Glomerular visceral epithelial cell (primary cell): ENCODE results near the gene FOXB1.

Source experiments
- DNase-seq: peaks from one replicate; pipeline ENCODE4 v3.0.0-alpha.2; 2016; ENCODE audit errors: extremely low spot score

Gene FOXB1

GRCh38 chr15:59998950-59999611 is 5.0 kb upstream of the FOXB1 start:
- DNase-seq = no peak

DNA sequence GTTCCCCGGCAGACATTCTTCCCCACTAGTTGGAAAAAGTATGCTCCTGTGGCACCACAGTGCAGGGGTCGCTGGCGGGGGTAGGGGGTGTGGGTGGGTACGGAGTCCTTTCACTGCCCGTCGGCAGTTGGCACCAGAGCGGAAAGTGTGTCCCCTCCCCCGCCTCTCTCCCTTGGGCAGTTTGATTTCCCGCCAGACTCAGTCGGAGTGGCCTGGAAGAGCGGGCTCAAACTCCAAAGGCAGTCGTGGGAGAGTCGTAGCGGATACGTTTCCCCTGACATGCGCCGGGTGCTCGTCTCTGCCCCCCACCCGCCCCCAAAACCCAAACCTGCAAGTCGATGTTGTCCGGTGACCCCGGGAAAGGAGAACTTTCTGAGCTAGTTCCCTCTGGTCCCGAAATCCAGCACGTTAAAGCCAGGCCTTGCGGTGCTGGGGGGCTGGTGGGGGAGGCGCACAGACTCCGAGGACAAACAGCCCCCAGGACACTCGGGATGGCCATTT is 4.4 kb upstream of the FOXB1 start:
- DNase-seq = no peak

GRCh38 chr15:60000113-60000823 is 3.8 kb upstream of the FOXB1 start:
- no peak for DNase-seq

GRCh38 chr15:60000824-60001609 is 3.1 kb upstream of the FOXB1 start:
- no peak for DNase-seq

GRCh38 chr15:60001610-60002527 is 2.2 kb upstream of the FOXB1 start:
- DNase-seq = no peak

DNA sequence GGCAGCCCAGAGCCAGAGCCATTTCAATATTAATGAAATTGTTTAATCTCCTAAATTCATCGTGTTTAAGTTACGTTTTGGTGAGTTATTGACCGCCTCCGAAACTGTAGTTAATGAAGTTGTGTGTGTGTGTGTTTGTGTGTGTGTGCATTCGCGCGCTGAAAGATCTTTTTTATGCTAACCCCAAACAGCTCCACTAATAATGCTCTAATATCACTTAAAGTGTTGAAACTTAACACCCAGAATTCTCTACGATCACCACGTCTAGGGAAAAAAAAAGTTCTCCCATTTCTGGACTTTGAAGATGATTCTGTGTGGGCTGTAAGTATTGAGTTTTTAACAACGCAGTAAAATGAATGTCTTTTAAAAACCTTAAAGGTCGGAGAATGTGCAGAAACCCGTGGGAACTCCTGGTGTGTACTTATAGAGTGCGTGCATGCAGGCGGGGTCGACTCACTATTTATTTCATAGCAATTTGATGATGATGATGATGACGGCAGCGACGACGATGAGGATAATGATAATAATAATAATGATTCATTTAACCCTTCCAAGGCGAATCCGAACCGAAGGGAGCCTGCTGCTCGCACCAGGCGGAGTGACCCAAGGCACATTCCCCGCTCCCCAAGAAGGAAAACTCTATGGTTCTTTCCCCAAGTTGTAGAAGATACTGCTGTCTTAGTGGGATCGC is 1.4 kb upstream of the FOXB1 start:
- DNase-seq = no peak

DNA sequence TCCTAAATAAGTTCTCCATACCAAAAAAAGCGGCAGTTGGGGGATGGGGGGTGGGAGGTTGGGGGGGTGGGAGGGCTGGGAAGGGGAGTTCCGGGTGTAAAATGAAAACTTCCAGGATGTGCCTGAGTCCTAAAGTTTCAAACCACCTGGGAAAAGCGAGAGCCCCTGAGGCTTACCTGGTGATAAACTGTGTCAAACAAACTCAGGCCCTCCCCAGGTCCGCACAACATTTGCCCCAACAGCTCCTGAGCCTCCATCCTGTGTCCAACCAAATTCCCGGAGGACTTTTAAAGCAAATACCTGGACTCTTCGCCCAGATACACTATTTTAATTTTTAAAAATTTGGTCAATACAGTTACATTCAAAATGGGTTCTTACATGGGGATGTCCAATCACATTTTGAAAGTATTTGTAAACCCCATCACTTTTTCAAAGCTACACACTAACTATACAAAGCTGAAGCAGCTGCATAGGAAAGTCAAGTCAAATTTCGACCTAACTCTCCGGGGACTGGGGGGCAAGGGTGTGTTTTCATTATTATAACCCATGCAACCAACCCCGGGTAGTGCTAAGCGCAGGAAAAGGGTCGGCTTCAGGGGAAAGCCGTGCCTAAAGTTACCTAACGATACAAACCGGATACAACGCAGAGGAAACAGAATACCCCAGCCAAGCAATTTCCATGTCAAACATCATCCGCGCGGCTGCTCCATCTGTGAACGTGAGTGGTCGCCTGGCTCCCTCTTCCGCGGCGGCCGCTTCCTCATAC is 685 bp upstream of the FOXB1 start:
- DNase-seq = no peak

DNA sequence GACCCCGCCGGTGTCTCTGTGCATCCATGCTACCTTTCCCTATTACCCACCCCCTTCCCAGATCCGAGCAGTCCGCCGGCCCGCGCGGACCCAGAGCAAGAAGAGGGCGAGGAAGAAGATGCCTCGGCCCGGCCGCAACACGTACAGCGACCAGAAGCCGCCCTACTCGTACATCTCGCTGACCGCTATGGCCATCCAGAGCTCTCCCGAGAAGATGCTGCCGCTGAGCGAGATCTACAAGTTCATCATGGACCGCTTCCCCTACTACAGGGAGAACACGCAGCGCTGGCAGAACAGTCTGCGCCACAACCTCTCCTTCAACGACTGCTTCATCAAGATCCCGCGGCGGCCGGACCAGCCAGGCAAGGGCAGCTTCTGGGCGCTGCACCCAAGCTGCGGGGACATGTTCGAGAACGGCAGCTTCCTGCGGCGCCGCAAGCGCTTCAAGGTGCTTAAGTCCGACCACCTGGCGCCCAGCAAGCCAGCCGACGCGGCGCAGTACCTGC is 788 bp downstream of the FOXB1 start:
- DNase-seq = no peak

- no peak for DNase-seq
These were observed 1.5 kb downstream of the FOXB1 start for GRCh38 chr15:60005352-60006202.

DNA sequence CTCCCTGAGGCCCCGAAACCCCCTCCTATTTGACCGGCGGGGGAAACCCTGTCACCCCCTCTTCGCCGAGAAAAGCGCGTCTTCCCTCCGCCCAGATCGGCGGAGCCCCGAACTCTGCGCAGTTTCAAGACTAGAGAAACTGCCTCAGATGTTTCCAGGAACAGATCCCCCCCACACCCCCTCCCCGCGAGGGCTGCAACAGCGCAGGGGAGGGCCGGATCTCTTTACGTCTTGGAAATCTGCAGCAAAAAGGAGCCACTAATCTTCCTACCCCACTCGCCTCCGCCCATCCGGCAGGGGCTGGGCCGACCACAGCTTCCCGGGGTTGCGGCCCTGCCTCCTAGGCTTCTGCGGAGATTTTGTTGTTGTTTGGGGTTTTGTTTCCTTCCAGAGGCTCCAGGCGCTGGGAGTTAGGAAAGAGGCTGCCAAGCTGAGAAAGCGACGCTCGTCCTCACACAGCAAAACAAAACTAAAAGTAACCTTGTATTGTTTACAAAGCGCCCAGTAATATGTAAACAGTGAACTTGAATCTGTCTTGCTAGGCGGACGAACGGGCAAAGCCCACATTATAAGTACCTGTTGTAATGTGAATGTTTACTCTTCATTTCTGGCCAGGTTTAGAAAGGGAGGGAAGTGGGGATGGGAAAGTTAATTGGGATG is 2.2 kb downstream of the FOXB1 start:
- DNase-seq = no peak

DNA sequence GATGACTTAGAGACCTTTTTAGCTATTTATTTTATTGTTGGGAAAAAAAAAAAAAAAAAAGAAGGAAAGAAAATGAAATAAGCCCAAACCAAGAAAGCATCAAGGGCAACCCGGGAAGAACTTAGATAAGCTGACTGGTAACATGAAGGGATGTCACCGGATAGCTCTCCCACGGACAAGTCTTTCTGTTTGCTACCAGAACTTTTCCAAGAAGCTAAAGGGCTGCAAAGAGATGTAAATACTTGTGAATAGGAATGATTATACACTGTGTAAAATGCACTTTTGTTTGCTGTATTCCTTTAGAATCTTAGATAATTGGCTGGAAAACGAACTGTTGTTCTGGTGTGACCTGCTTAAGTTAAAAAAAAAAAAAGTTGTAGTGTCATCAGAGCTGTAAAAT is 2.8 kb downstream of the FOXB1 start:
- DNase-seq = no peak

- DNase-seq = no peak
These were observed 5.2 kb downstream of the FOXB1 start for GRCh38 chr15:60009124-60009960.

GRCh38 chr15:60009980-60010732 is 6.0 kb downstream of the FOXB1 start:
- DNase-seq = no peak

- DNase-seq = no peak
These were observed 6.7 kb downstream of the FOXB1 start for GRCh38 chr15:60010858-60011257.

- DNase-seq = no peak
These were observed 8.6 kb downstream of the FOXB1 start for GRCh38 chr15:60012695-60013094.

- no peak for DNase-seq
These were observed 13.7 kb downstream of the FOXB1 start for GRCh38 chr15:60017538-60018520.
